ENCODE measurements around the gene ACTN1. TPM values are rescaled to one million over a fixed set of nuclear protein-coding genes. Genes with fewer than 3 reads are reported as not detected.

The ACTN1 gene
- total RNA-seq, 4 donors from 2014 or later, result 118 to 145 (median 131) TPM

- Histone ChIP-seq H3K4me3 (no peak overlapping the region), H3K36me3 (peaks cover 0 to 63% (median 8%) of the 10 kb centered on the region in 3 donors), H3K27me3 (no peaks in the 10 kb centered on the region), H3K9me3 (peaks cover 0 to 7% (median 0%) of the 10 kb centered on the region in 3 donors), H3K4me1 (peaks cover 3 to 59% (median 18%) of the 10 kb centered on the region in 3 donors), H3K27ac (peak overlapping the region; percentile 29 to 79 (median 74))
- DNase-seq, result no peak
- WGBS, 2 donors, result 52 to 64% methylated on average over 12 of the region's 12 CpGs
- no peak for TF ChIP-seq POLR2A (IDR thresholded peaks at IDR 0.05)
- TF ChIP-seq CTCF (IDR thresholded peaks at IDR 0.05), result no peak
- intact Hi-C loops (cut with DNase I), result no loop called here
These were observed 54.6 kb downstream of the ACTN1 start for GRCh38 chr14:68924186-68925158.

GRCh38 chr14:68922886-68923285 lies 56.2 kb downstream of the ACTN1 start:
- H3K4me1 ChIP-seq, result peaks cover 3 to 51% (median 15%) of the 10 kb centered on the region in 3 donors
- peaks cover 0 to 7% (median 0%) of the 10 kb centered on the region in 3 donors for H3K9me3 ChIP-seq
- intact Hi-C loops (cut with DNase I), result no loop called here
- 80 to 82% methylated on average over 3 to 6 of the region's 7 CpGs for WGBS, 2 donors
- no peaks in the 10 kb centered on the region for H3K27me3 ChIP-seq
- peaks cover 0 to 79% (median 8%) of the 10 kb centered on the region in 3 donors for H3K36me3 ChIP-seq
- no peak for TF ChIP-seq POLR2A (IDR thresholded peaks at IDR 0.05)
- no peak for TF ChIP-seq CTCF (IDR thresholded peaks at IDR 0.05)
- no peak overlapping the region for H3K4me3 ChIP-seq
- H3K27ac ChIP-seq, result peak overlapping the region; percentile 45 to 79 (median 68)
- no peak for DNase-seq

GRCh38 chr14:68922201-68922621 lies 56.9 kb downstream of the ACTN1 start:
- intact Hi-C loops (cut with DNase I), result no loop called here
- TF ChIP-seq POLR2A (IDR thresholded peaks at IDR 0.05) (no peak), CTCF (IDR thresholded peaks at IDR 0.05) (no peak)
- peak overlapping the region; percentile 45 to 79 (median 68) for H3K27ac ChIP-seq
- peaks cover 0 to 7% (median 0%) of the 10 kb centered on the region in 3 donors for H3K9me3 ChIP-seq
- H3K4me1 ChIP-seq, result peaks cover 3 to 45% (median 13%) of the 10 kb centered on the region in 3 donors
- no peaks in the 10 kb centered on the region for H3K27me3 ChIP-seq
- WGBS, 2 donors, result 33 to 60% methylated on average over 1 to 2 of the region's 6 CpGs
- peaks cover 0 to 86% (median 8%) of the 10 kb centered on the region in 3 donors for H3K36me3 ChIP-seq
- DNase-seq, result no peak
- no peak overlapping the region for H3K4me3 ChIP-seq

GRCh38 chr14:68921666-68922065 lies 57.4 kb downstream of the ACTN1 start:
- Histone ChIP-seq H3K27ac (peak overlapping the region; percentile 45 to 79 (median 68)), H3K27me3 (no peaks in the 10 kb centered on the region), H3K9me3 (peaks cover 0 to 7% (median 0%) of the 10 kb centered on the region in 3 donors), H3K4me3 (no peak overlapping the region), H3K36me3 (peaks cover 4 to 92% (median 8%) of the 10 kb centered on the region in 3 donors), H3K4me1 (peaks cover 3 to 44% (median 13%) of the 10 kb centered on the region in 3 donors)
- intact Hi-C loops (cut with DNase I), result no loop called here
- TF ChIP-seq POLR2A (IDR thresholded peaks at IDR 0.05) (no peak), CTCF (IDR thresholded peaks at IDR 0.05) (no peak)
- no peak for DNase-seq

GRCh38 chr14:68921049-68921448 lies 58.1 kb downstream of the ACTN1 start:
- 80 to 86% methylated on average over 9 of the region's 9 CpGs for WGBS, 2 donors
- Histone ChIP-seq H3K4me1 (peaks cover 3 to 44% (median 13%) of the 10 kb centered on the region in 3 donors), H3K4me3 (no peak overlapping the region), H3K9me3 (peaks cover 0 to under 1% (median 0%) of the 10 kb centered on the region in 3 donors), H3K27ac (peak overlapping the region in 3 of 4 donors; percentile 30 to 79 (median 71)), H3K27me3 (no peaks in the 10 kb centered on the region), H3K36me3 (peaks cover 4 to 98% (median 8%) of the 10 kb centered on the region in 3 donors)
- TF ChIP-seq POLR2A (IDR thresholded peaks at IDR 0.05) (no peak), CTCF (IDR thresholded peaks at IDR 0.05) (no peak)
- intact Hi-C loops (cut with DNase I), result no loop called here
- no peak for DNase-seq

Data from esophagus squamous epithelium (tissue), 5 donors.